Activated gamma-delta T cell (primary cell): Measurements from ENCODE around the gene SPRR1A.
"Not testable (repeated sequence)": the region's sequence is repeated elsewhere in the genome, so short reads cannot be mapped to it uniquely, and the experiment has no call there.

Experiments used
- DNase-seq: peaks from one replicate; lab custom pipeline; 2025; lab: John Stamatoyannopoulos, UW

The SPRR1A gene

DNA sequence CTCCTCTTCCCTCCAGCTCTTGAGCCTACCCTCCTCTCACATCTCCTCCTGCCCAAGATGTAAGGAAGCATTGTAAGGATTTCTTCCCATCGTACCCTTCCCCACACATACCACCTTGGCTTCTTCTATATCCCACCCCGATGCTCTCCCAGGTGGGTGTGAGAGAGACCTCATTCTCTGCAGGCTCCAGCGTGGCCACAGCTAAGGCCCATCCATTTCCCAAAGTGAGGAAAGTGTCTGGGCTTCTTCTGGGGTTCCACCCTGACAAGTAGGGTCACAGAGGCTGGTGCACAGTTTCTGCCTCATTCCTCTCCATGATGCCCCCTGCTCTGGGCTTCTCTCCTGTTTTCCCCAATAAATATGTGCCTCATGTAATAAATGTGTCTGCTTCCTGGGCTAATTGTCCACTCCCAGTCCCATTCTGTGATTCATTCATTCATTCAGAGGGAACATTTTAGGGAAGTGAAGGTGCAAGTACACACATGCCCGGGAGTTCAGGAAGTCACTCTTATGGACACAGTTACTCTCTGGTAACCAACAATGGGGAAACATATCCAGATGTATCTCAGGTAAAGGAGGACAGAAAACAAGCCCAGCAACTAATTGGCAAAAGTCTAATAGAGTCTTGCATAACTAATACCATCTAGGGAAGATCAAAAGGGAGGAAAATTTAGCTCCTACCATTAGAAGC is 11.5 kb upstream of the SPRR1A start:
- DNase-seq, result no peak

DNA sequence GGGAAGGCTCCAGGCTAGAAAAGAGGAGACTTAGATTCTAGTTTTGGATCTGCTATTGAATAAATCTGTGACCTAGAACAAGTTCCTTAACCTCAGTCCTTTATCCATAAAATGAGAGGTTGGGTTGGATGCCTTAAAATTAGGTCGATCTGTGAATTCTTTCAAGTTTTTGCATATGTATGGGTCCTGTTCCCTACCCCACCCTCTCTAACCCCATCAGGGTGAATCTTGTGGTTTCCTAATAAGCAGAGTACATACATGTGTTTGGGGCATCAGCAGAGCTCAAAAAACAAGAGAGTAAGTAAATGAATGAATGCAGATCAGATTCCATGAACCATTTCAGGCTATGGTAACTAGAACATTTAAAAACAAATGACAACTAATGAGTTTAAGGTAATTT is 7.2 kb upstream of the SPRR1A start:
- DNase-seq, result no peak

DNA sequence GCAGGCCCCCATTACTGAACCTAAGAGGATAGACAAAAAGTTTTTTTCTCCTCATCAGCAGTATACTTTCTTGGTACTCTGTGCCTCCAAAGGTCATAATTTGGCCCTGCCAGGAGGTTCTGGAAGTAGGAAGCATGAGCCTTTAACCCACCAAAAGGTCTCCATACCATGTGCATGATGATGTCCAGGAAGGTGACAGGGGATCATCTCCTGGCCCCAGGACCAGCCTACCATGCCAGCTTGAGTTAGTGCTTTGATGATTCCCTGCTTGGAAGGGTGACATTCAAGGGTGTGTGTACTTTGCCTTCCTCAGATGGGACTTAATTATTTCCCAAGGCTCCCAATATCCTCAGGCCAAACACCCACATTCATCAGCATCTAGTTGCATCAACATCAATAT is 6.3 kb upstream of the SPRR1A start:
- DNase-seq, result no peak

DNA sequence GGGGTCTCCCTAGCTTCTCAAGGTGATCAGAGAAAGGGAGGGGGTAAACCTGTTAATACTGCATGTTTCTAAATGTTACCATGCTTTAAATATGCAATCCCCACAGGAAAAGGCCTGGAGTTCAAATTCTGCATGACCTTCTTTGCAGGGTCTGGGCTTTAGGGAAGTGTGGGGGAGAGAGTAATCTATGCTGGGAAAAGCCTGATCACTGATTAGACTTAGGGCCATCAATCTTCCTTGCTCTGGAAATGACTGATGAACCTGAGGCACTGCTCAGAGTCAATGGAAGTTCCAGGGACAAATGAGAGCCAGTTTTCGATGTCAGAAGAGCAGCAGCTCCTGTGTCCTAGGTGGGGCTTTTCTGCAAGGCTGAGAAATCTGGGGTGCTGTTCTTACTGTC is 3.2 kb upstream of the SPRR1A start:
- no peak for DNase-seq

DNA sequence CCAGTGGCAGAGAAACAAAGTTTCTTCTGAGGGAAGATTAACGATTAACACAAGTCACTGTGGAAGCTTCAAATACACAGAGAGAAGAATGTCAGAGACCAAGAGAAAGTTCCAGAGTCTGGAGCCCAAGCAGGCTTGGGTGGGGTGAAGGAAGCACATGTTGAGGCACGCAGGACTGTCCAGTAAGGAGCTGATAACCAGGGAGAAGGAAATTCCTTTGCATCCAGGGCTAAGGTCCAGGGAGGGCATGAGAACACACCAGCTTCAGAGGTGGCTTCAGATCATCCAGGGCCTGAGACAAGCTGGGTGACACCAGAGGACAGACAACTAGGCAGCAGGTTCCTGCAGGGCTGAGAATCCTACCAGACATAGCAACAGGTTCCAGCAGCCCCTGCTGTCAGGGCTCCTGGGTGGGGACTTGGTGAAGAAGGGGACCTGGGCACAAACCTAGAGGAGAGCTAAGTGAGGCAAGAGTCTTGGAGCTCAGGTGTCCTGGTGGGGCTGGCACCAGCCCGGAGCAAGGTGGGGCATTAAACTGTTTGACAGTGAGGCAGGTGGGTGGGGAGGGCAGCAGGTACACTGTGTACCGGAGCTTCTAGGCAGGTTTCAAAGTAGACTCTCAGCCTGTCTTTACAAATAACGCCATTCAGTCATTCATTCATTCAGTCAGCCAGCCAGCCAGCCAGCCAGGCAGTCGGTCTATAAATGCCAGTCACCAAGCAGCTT is 2.6 kb upstream of the SPRR1A start:
- no peak for DNase-seq

DNA sequence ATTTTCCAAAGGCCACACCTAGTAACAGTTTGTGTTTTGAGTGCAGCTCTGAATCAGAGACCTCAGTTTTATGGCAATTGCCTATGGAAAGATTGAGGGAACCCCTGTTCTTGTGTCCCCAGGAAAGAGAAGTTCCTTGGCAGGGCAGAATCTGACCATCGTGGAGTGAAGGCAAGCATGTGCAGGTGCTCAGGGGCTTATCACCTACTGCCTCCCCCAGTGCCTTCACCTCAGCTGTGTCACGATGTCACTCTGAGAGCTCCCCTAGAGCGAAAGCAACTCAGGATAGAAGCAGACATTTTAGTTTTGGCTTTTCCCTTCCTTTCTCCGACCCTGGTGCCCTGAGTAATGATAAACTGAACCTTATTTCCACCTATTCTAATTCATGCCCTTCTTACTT is 1.8 kb upstream of the SPRR1A start:
- no peak for DNase-seq

DNA sequence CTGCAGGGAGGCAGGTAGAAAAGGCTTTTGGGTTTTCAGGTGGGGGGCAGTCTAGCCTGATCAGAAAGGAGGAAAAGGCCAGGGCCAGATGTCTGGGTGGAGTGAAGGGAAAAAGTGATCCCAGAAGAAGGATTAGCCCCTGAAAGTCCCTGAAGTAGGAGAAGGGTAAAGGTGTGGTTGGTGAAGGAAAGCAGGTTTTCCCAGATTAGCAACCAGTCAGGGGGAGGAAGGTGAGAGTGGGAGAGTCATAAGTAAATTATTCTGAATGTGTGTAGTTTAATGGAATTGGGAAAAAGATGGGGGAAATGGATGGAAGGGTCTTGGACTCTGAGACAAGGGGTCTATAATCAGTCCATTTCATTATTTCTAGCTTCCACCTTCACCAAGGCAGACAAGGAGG is 647 bp upstream of the SPRR1A start:
- no peak for DNase-seq

DNA sequence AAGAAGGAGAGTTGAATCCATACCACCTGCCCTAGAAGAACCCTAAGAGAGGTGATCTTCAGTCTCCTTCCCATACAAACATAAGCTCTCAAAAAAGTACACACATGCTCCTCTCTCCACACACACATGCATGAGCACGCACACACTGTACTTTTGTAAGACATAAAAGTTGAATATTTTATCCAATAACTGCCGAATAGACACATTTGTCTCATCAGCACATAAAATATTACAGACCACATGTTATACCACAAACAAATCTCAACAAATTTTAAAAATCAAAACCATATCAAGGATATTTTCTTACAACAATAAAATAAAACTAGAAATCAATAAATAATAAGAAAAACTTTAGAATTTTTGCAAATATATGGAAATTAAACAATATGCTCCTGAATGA is 2.7 kb downstream of the SPRR1A start:
- no peak for DNase-seq

DNA sequence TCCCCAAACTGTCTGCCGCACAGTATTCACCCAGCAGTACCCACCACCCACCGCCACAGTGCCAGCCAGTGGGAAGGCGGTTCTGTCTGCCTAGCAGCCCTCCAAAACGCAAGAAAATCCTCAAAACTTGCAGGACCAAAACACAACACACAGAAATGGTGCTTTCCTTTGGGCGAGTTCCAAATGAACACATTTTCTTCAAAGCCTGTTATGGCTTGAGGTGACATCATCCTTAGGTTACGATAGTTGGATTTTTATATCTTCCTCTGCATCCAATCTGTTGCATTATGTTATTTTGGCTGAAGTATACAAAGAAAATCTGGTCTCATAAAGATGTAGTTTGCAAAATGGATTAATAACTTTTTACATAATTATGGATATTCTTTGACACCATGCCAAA is 9.3 kb downstream of the SPRR1A start:
- no peak for DNase-seq

DNA sequence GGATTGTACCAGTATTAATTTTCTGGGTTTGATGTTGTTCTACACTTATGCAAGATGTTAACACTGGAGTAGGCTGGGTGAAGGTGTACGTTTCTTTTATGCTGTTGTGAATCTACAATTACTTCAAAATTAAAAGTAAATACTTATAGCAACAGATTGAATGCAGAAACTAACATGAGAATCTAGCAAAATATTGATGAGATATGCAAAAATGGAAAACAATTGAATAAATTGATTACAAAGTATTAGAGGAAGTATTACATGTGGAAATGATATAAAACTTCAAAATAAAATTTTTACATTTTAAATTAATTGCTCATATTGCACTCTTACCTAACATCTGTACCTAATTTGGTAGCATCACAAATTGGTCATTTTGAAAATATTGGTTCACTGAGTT is 12.0 kb downstream of the SPRR1A start:
- no peak for DNase-seq

DNA sequence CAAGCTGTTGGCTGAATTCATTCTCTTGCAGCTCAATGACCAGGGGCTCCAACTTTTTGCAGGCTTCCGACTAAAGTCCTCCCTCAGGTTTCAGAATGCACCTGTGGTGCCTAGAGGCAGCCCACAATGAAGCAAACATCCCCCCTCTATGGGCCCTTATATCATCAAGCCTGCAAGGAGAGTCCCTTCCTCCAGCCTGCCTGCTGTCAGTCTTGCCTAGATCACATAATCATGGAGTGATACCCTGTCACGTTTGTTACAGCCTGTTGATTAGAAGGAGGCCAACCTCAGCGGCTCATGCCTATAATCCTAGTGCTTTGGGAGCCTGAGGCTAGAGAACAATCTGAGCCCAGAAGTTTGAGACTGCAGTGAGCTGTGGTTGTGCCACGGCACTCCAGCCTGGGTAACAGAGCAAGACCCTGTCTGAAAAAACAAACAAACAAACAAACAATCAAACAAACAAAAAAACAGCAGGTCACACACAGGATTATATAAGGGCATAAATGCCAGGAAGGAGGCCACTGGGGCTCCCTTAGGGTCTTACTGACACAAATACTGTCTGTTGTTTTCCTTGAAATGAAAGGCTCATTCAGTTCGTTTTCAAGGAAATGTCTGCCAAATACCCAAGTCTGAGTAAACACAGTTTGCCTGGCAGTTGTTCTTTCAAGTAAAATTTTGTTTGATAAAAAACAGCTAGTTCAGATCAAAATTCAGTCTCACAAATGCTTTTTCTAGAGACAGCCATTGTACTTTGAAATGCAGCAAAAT is 12.9 kb downstream of the SPRR1A start:
- DNase-seq, result no peak

DNA sequence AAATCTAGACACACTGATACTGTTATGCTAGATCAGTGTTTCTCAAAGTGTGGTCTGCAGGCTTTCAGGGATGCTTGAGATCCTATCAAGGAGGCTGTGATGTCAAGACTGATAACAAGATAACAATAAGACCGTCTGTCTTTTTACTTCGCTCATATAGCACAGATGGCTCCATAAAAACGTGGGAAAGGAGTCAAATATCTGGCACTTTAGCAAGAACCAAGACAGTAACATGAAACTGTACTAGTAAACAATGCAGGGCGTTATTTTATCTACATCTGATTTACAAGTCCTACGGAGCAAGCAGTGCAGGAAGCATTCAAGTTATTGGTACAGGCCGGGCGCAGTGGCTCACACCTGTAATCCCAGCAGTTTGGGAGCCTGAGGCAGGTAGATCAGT is 14.0 kb downstream of the SPRR1A start:
- DNase-seq, result no peak

DNA sequence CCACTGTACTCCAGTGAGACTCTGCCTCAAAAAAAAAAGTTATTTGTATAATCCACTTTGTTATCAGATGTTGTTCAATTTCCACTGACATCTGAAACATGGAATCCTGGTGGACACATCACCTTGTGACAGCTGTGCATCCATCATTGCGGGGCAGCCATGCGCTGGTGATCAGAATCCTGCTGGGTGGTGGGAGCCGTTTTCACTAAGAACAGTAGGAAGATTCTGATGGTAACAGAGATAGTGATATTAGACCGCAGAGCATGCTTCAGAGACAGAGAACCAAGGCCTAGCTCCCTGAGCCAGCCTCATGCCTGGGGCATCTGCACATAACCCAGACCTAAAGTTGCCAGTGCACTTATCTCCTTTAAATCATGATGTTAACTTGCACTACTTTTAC is 14.6 kb downstream of the SPRR1A start:
- no peak for DNase-seq

DNA sequence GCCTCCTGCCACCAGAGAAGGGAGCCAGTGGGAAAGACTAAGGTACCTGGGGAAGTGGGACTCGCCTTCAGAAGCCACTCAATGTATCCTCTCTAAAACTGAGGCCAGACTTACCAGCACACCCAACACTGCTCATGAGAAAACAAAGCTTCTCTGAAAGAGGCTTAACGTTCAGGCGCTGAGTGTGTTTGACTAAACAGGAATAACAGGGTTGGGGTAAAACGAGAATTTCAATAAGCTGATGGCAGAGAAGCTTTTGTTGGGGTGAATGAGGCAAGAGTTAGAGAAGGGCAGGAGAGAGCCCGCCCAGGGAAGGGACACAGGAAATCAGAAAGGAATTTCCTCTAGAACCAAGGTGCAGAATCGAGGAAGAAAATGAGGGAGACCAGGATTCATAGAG is 15.9 kb downstream of the SPRR1A start:
- no peak for DNase-seq

DNA sequence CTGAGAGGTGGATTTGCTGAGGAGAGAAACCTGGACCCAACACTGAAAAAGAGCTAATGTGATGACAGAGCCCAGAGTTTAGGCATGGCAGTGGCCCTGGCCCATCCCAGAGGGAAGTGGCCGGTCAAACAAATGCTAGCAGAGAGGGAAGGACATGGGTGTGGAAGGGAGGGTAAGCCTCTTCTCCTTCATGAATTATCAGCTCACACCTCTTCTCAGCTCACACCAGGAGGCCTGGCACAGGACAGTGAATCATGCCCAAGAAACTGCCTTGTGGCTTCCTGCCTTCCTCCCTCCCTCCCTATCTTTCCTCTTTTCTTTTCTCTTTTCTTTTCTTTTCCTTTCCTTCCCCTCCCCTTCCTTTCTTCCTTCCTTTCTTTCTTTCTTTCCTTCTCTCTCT is 16.4 kb downstream of the SPRR1A start:
- no peak for DNase-seq

DNA sequence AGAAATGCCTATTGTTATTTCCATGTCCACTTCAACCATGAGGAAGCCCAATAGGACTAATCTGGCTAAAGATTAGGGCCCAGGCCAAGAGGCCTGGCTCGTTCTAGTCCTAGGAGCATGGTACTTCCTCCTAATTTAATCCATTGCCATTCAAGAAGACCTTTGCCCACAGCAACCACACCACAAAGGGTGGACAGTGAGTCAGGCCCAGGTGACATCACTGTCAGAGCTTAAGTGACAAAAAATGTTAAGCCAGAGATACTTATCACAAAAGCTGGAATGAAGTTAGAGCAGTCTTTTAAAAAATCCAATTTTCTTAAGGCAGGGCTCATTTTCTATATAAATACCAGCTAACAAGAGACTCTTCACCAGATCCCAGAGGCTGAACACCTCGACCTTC is 17.5 kb downstream of the SPRR1A start, which contains the start of gene SPRR3:
Gene SPRR3, plus strand, starts transcription at position 368 of the 400 bp plus-strand sequence. CDS start 1,272 bp downstream, outside the sequence.
- DNase-seq, result no peak

DNA sequence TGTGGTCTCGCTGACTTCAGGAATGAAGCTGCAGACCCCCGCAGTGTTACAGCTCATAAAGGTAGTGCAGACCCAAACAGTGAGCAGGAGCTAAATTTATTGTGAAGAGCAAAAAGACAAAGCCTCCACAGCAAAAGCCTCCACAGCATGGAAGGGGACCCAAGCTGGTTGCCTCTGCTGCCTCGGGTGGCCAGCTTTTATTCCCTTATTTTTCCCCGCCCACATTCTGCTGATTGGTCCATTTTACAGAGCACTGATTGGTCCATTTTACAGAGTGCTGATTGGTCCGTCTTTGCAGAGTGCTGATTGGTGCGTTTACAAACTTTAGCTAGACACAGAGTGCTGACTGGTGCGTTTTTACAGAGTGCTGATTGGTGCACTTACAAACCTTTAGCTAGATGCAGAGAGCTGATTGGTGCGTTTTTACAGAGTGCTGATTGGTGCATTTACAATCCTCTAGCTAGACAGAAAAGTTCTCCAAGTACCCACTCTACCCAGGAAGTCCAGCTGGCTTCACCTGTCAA is 27.4 kb downstream of the SPRR1A start:
- not testable (repeated sequence) for DNase-seq

DNA sequence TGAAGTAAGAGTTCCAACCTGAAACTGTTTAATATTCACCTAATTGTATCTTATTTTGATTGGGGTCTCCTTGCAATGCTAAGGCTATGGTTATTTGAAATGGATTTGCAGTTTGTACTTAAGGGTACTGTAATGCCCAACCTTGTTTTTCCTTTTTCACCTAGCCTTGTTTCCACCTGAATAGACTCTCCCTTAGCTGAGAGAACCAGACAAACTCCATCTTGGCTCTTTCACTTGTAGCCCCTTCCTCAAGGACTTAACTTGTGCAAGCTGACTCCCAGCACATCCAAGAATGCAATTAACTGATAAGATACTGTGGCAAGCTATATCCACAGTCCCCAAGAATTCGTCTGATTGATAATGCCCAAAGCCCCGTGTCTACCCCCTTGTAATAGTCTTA is 37.9 kb downstream of the SPRR1A start:
- not testable (repeated sequence) for DNase-seq

DNA sequence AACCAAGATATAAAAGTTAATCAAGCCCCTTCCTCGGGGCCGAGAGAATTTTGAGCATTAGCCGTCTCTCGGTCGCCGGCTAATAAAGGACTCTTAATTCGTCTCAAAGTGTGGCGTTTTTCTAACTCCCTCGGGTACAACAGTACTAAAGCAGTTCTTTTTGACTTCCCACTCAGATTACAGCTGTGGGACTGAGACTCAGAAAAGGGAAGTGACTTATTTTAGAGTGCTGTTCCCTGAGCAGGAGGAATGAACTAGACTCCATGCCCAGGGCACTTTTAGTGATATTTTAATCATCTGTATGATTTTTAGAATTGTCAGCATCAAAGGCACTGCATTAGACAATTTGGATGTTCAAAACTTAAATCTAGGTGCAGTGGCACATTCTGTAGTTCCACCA is 38.5 kb downstream of the SPRR1A start:
- DNase-seq, result not testable (repeated sequence)

DNA sequence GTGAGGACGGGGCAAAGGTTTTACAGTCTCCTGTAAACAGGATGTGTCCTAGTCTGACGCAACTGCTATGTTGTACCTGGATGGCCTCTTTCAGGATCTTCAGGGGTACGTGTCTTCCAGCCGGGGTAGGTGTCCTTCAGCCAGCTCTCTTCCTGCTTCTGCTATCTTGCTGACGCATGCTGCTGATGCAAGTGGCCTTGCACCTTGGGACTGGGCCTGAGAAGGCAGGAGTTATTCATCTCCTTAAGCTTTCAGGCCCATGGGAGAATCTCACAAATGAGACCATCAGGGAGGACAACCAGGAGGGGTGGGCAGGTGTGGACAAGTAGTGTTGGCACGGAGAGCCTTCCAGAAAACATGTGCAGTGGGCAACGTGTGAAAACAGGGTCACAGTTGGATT is 39.2 kb downstream of the SPRR1A start:
- no peak for DNase-seq

DNA sequence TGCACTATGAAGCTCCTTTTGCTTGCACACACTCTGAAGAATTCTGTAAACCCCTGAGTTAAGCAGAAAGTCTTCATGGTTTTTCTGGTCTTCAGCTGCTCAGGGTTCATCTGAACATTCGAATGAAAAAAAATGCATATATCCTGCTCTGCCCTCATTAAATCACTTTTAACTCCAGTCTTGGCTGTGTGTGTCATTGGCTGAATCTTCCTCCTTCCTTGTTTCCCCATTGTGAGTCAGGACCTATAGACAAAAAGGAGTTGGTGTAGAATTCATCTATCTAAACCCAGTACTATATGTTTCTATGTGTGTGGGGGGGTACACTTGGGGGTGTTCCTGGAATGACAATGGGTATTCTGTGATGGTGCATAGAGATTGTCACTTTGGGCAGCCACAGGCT is 40.5 kb downstream of the SPRR1A start:
- no peak for DNase-seq

DNA sequence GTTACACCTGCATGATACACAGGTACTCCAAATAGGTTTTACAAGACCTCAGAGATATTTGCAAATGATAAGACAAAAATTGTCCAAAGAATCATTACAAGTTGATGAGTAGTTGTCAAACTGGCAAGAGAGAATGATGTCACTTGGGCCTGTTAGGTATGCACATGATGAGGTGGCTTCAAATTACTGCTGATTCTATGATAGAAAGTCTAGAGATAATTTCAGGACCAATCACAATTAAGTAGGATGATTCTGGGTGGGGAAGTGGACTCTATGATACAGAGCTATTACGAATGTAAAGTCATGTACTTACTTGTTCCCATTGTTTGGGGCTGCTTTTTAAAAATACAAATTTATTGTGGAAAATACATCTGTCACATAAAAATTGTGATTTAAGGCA is 41.9 kb downstream of the SPRR1A start:
- DNase-seq, result no peak

DNA sequence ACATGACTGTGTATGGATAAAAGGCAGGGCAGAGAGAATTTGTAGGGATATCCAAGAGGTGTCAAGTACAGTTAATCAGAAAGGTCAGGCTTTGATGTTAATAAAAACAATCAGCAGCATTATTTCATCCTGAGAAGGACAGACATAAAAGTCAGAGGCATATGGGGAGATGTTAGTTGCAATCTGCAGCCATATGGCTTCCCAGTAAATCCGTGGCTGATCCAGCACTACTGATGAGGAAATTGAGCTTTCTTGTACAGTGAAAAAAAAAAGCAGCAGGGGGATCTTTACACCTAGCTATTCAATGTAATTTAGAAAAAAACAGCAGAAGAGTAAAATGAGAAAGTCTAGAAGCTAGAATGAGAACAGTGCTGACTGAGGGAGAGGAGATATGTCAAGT is 44.9 kb downstream of the SPRR1A start:
- no peak for DNase-seq
